CD4-positive, alpha-beta T cell treated with Interleukin-1 beta for 1 hour (primary cell): ENCODE results near the gene STK38L.

Experiments
- DNase-seq, 2 donors: peaks; one replicate each; pipeline ENCODE4 v3.0.0-alpha.2; 2020 to 2022

STK38L gene

GRCh38 chr12:27280412-27280811, 36.3 kb downstream of the STK38L start:
- DNase-seq, result no peak

- no peak for DNase-seq
Measured at GRCh38 chr12:27282754-27283153, 38.7 kb downstream of the STK38L start.

GRCh38 chr12:27284021-27284420, 39.9 kb downstream of the STK38L start:
- DNase-seq, result no peak

- no peak for DNase-seq
Measured at GRCh38 chr12:27284751-27285150, 40.7 kb downstream of the STK38L start.

- no peak for DNase-seq
Measured at GRCh38 chr12:27285403-27285802, 41.3 kb downstream of the STK38L start.

GRCh38 chr12:27289414-27289813, 45.3 kb downstream of the STK38L start:
- DNase-seq, result no peak

- DNase-seq, result no peak
Measured at GRCh38 chr12:27290501-27291168, 46.5 kb downstream of the STK38L start.

GRCh38 chr12:27291862-27292261, 47.8 kb downstream of the STK38L start:
- DNase-seq, result no peak

- no peak for DNase-seq
Measured at GRCh38 chr12:27292718-27293117, 48.6 kb downstream of the STK38L start.

GRCh38 chr12:27293463-27293862, 49.4 kb downstream of the STK38L start:
- no peak for DNase-seq

- no peak for DNase-seq
Measured at GRCh38 chr12:27296674-27297073, 52.6 kb downstream of the STK38L start.

GRCh38 chr12:27297566-27297965, 53.5 kb downstream of the STK38L start:
- no peak for DNase-seq

GRCh38 chr12:27299102-27299501, 55.0 kb downstream of the STK38L start:
- no peak for DNase-seq

- DNase-seq, result no peak
Measured at GRCh38 chr12:27300226-27300625, 56.1 kb downstream of the STK38L start.

GRCh38 chr12:27303139-27304111, 59.3 kb downstream of the STK38L start:
- no peak for DNase-seq

- DNase-seq, result no peak
Measured at GRCh38 chr12:27304856-27305255, 60.8 kb downstream of the STK38L start.

- peak in 1 of 2 donors; percentile 47 for DNase-seq
Measured at GRCh38 chr12:27305673-27306456, 61.8 kb downstream of the STK38L start.

GRCh38 chr12:27309293-27309994, 65.4 kb downstream of the STK38L start:
- DNase-seq, result no peak

- no peak for DNase-seq
Measured at GRCh38 chr12:27309995-27310315, 65.9 kb downstream of the STK38L start.

GRCh38 chr12:27316947-27317346, 72.9 kb downstream of the STK38L start:
- DNase-seq, result no peak

GRCh38 chr12:27319409-27319808, 75.3 kb downstream of the STK38L start:
- DNase-seq, result no peak

GRCh38 chr12:27319848-27320247, 75.8 kb downstream of the STK38L start:
- no peak for DNase-seq

GRCh38 chr12:27324530-27324929, 80.4 kb downstream of the STK38L start:
- no peak for DNase-seq
